GM21825 (cell line): ENCODE results near the gene ZNF496.
"Not testable (repeated sequence)": the region's sequence is repeated elsewhere in the genome, so short reads cannot be mapped to it uniquely, and the experiment has no call there.

ENCODE experiments used
- ATAC-seq: cut with Tn5 transposase; IDR thresholded peaks from one replicate; pipeline ENCODE4 v1.9.1; 2021; ENCODE audit warnings: mild to moderate bottlenecking, moderate library complexity; ENCODE audit not compliant: unreplicated experiment

ZNF496 gene

GRCh38 chr1:247295746-247296145 lies 35.9 kb downstream of the ZNF496 start:
- ATAC-seq = no peak

DNA sequence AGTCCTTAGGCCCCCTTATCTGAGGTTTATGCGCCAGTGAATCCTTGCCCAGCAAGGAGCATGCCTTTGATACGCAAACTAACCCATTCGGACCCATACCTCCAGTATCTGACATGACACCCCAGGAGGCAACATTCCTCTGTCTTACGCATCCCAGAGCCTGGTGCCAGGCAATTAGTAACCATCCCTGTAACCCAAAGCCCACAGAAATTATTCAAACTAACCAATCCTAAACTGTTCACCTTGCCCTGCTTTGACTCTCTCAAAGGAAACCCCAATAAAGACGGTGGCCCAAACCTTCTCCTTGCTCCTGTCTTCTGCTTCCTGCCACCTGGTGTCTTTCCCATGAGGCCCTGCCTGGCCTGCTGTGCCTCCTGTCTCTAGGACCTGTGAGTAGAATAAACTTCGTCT lies 36.4 kb downstream of the ZNF496 start:
- ATAC-seq = no peak

DNA sequence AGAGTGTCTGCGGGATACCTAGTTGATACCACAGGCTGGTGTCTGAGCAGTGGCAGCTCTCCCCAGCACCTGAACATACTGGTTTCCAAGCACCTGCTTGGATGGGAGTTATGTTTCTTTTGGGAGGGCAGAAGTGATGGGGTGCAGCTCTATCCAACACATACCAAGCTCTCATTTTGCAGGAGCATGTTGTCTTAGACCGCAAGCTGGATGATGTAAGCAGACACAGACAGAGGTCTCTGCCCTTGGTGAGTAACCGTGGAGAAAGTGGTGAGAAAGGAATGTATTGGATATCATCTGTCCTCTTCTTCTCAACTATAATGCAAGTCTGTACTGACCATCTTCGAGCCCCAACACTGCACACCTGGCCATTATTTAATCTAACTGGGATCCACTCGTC lies 37.4 kb downstream of the ZNF496 start:
- no peak for ATAC-seq

- no peak for ATAC-seq
These were observed 38.6 kb downstream of the ZNF496 start for GRCh38 chr1:247293047-247293446.

- no peak for ATAC-seq
These were observed 39.7 kb downstream of the ZNF496 start for GRCh38 chr1:247291833-247292561.

- no peak for ATAC-seq
These were observed 40.5 kb downstream of the ZNF496 start for GRCh38 chr1:247291161-247291560.

DNA sequence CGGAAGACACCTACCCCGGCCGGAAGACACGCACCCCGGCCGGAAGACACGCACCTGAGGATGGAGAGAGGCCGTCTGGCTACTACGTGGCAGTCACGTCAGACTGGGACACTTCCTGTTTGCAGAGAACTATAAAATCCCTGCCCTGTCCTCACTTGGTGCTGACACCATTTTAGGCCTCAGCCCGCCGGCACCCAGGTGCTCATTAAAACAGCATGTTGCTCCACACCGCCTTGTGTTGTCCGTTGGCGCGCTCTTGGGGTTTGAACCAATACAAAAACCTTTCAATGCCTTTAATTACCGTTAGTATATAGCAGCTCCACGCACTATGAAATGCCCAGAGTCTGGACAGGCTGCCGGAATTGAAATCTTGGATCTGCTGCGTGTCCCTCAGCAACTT lies 41.1 kb downstream of the ZNF496 start:
- no peak for ATAC-seq

GRCh38 chr1:247289274-247289892 lies 42.3 kb downstream of the ZNF496 start:
- ATAC-seq = not testable (repeated sequence)

- ATAC-seq = no peak
These were observed 43.3 kb downstream of the ZNF496 start for GRCh38 chr1:247288341-247288740.

DNA sequence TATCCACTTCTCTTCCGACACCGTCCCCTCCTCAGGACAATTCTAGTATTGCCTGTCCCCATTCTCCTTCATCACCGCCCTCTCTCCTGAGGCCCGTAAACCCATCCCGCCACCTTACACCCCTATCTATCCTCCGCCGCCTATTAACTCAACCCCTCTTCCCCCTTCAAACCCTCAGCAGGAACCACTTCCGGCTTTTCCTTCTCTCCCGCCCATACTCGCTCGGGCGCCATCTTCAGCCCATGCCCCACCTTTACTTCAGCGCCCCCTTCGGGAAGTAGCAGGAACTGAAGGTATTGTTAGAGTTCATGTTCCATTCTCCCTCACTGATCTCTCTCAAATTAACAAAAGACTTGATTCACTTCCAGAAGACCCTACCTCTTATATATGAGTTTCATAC lies 44.2 kb downstream of the ZNF496 start:
- ATAC-seq = no peak

DNA sequence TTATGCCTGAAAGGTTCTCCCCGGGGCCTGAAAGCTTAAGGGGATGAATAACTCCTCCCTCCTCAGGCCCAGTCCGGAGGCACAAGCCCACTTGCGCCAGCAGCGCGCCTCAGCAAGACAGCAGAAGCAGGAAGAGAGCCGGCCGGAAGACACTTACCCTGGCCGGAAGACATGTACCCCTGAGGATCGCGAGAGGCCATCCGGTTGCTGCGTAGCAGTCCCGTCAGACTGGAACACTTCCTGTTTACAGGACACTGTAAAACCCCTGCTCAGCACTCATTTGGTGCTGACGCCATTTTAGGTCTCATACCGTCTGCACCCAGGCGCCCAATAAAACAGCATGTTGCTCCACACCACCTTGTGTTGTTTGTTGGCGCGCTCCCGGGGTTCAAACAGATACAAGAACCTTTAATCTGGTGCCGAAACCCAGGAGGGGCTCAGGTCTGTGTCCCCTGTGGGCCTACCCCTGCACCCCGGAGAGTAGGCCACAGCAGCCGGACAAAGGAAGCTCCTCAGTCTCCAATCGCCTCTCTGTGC lies 45.5 kb downstream of the ZNF496 start:
- no peak for ATAC-seq

- no peak for ATAC-seq
These were observed 50.6 kb downstream of the ZNF496 start for GRCh38 chr1:247281001-247281574.

- no peak for ATAC-seq
These were observed 54.5 kb downstream of the ZNF496 start for GRCh38 chr1:247277191-247277590.

- no peak for ATAC-seq
These were observed 56.9 kb downstream of the ZNF496 start for GRCh38 chr1:247274605-247275256.

DNA sequence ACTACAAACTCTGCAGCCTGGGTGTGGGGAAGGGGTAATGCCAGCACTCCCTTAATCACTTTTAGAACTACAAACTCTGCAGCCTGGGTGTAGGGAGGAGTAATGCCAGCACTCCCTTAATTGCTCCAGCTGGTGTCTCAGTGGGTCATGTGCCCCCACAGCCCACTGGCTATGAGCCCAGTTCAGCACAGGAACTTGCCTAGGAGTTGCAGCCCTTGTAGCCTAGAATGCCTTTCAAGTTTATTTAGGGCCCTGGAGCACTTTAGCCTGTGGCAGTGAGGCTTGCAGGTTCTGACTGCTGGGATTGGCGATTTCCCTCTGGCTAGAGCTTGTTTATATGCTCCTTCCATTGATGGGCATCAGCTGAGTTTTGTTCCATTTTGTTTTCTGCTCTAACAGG lies 58.7 kb downstream of the ZNF496 start:
- ATAC-seq = no peak

DNA sequence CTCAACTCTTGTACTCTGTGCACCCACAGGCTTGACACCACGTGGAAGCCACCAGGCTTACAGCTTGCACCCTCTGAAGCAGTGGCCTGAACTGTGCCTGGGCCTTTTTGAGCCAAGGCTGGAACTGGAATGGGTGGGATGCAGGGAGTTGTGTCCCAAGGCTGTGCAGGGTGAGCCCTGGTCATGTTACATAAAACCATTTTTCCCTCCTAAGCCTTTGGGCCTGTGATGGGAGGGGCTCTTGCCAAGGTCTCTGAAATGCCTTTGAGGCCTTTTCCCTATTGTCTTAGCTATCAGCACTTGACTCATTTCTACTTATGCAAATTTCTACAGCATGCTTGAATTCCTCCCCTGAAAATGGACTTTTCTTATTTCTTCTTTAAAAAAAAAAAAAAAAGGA lies 61.7 kb downstream of the ZNF496 start:
- no peak for ATAC-seq

DNA sequence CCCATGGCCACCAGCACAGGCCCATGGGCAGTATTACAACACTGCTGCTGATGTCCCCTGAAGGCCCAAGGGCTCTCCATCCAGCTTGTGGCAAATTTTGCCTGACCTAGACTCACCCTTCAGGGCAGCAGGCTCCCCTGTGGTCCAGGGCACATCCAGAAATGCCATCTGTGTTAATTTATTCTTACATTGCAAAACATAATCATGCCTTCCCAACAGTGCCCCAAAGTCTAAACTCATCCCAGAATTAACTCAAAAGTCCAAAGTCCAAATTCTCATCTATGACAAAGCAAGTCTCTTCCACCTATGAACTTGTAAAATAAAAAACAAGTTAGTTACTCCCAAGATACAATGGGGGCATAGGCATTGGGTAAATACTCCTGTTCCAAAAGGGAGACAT lies 62.5 kb downstream of the ZNF496 start:
- no peak for ATAC-seq

DNA sequence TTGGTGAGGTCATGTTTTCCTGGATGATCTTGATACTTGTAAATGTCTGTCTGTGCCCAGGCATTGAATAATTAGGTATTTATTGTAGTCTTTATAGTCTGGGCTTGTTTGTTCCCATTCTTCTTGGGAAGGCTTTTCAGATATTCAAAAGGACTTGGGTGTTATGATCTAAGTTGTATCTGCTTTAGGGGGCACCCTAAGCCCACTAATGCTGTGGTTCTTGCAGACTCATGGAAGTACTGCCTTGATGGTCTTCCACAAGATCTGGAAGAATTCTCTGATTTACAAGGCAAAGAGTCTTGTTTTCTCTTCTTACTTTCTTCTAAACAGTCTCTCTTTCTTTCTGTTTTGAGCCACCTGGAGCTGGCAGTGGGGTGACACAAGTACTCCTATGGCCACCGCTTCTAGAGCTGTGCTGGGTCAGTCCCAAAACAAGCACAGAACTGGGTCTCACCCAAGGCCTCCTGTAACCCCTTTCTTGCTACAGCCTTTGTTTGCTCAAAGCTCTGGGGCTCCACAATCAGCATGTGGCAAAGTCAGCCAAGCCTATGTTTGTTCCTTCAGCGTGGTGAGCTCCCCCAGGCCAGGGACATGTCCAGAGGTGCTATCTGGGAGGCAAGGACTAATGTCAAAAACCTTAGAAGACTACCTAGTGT lies 63.1 kb downstream of the ZNF496 start:
- no peak for ATAC-seq

GRCh38 chr1:247266053-247266452 lies 65.6 kb downstream of the ZNF496 start:
- ATAC-seq = no peak

- not testable (repeated sequence) for ATAC-seq
These were observed 75.9 kb downstream of the ZNF496 start, which contains the start of gene VN1R5 for GRCh38 chr1:247255772-247256171. TSS of gene VN1R5 (plus strand) at chr1:247256072.

DNA sequence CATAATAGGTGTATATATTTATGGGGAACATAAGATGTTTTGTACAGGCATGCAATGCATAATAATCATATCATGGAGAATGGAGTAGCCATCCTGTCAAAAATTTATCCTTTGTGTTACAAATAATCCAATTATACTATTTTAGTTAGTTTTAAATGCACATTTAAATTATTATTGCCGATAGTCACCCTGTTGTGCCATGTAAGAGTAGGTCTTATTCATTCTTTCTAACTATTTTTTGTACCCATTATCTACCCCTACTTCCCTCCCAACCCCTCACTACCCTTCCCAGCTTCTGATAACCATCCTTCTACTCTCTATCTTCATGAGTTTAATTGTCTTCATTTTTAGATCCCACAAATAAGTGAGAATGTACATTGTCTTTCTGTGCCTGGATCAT lies 84.1 kb downstream of the ZNF496 start:
- ATAC-seq = no peak
